Glutamatergic neuron (in vitro differentiated cells): ENCODE measurements around the gene COX6A1. TPM values are rescaled to one million over a fixed set of nuclear protein-coding genes. Genes with fewer than 3 reads are reported as not detected.

Source experiments
- DNase-seq: peaks from one replicate; pipeline ENCODE4 v3.0.0; 2022
- H3K27ac Mint-ChIP-seq: one replicate; pipeline ENCODE4 v1.8.0; 2020; ENCODE audit warnings: mild to moderate bottlenecking, mixed read lengths, inconsistent platforms; ENCODE audit not compliant: unreplicated experiment
- H3K27me3 Mint-ChIP-seq: one replicate; pipeline ENCODE4 v1.8.0; 2020; ENCODE audit warnings: mild to moderate bottlenecking, moderate library complexity, mixed read lengths, inconsistent platforms; ENCODE audit not compliant: unreplicated experiment
- H3K36me3 Mint-ChIP-seq: one replicate; pipeline ENCODE4 v1.8.0; 2020; ENCODE audit warnings: mild to moderate bottlenecking, mixed read lengths, inconsistent platforms; ENCODE audit not compliant: unreplicated experiment
- H3K4me1 Mint-ChIP-seq: one replicate; pipeline ENCODE4 v1.8.0; 2020; ENCODE audit warnings: mild to moderate bottlenecking, low read depth, mixed read lengths, inconsistent platforms; ENCODE audit not compliant: unreplicated experiment
- H3K4me3 Mint-ChIP-seq: one replicate; pipeline ENCODE4 v1.8.0; 2020; ENCODE audit warnings: mild to moderate bottlenecking, mixed read lengths, inconsistent platforms; ENCODE audit not compliant: unreplicated experiment
- H3K9me3 Mint-ChIP-seq: one replicate; pipeline ENCODE4 v1.8.0; 2020; ENCODE audit warnings: mild to moderate bottlenecking, moderate library complexity, mixed read lengths, inconsistent platforms; ENCODE audit not compliant: unreplicated experiment
- CTCF ChIP-seq: fragments of 200-600 bp; sonication (generic); IDR thresholded peaks from one replicate; pipeline ENCODE4 v1.5.0; 2021; ENCODE audit not compliant: partially characterized antibody, unreplicated experiment
- total RNA-seq: library from RNA; stranded (reverse); fragmentation: NEBNext Ultra II Directional; extraction: Animal tissue kit (Norgen Biotek cat#: 25700); gene quantifications from one replicate; pipeline ENCODE4 v1.2.1, GENCODE V29; 2021; ENCODE audit not compliant: unreplicated experiment

COX6A1 gene
- total RNA-seq, 1 donor from 2014 or later, result 405 TPM

GRCh38 chr12:120474616-120474960 is 36.7 kb downstream of the COX6A1 start:
- H3K27me3 Mint-ChIP-seq, result no peaks in the 10 kb centered on the region
- TF ChIP-seq CTCF, result no peak
- H3K27ac Mint-ChIP-seq, result peak overlapping the region; percentile 7
- peaks cover 2% of the 10 kb centered on the region for H3K9me3 Mint-ChIP-seq
- no peak for DNase-seq
- no peak overlapping the region for H3K4me3 Mint-ChIP-seq
- no peaks in the 10 kb centered on the region for H3K36me3 Mint-ChIP-seq
- peaks cover 12% of the 10 kb centered on the region for H3K4me1 Mint-ChIP-seq

- no peak for DNase-seq
- Mint-ChIP-seq H3K9me3 (peaks cover 2% of the 10 kb centered on the region), H3K27me3 (peaks cover 2% of the 10 kb centered on the region), H3K27ac (peak overlapping the region; percentile 68), H3K4me1 (peaks cover 18% of the 10 kb centered on the region), H3K4me3 (no peak overlapping the region), H3K36me3 (no peaks in the 10 kb centered on the region)
- no peak for TF ChIP-seq CTCF
These were observed 37.7 kb downstream of the COX6A1 start for GRCh38 chr12:120475643-120476042.

- TF ChIP-seq CTCF, result no peak
- Mint-ChIP-seq H3K4me1 (peaks cover 14% of the 10 kb centered on the region), H3K4me3 (peak overlapping the region; percentile 2), H3K27me3 (peaks cover 2% of the 10 kb centered on the region), H3K9me3 (peaks cover 2% of the 10 kb centered on the region), H3K27ac (peak overlapping the region; percentile 30), H3K36me3 (no peaks in the 10 kb centered on the region)
- DNase-seq, result no peak
These were observed 41.5 kb downstream of the COX6A1 start for GRCh38 chr12:120479458-120479857.

- no peaks in the 10 kb centered on the region for H3K36me3 Mint-ChIP-seq
- H3K4me1 Mint-ChIP-seq, result peaks cover 10% of the 10 kb centered on the region
- peaks cover 2% of the 10 kb centered on the region for H3K9me3 Mint-ChIP-seq
- TF ChIP-seq CTCF, result no peak
- peak overlapping the region; percentile 30 for H3K27ac Mint-ChIP-seq
- no peak overlapping the region for H3K4me3 Mint-ChIP-seq
- peaks cover 2% of the 10 kb centered on the region for H3K27me3 Mint-ChIP-seq
- DNase-seq, result no peak
These were observed 42.3 kb downstream of the COX6A1 start for GRCh38 chr12:120480211-120480610.

- no peak for DNase-seq
- H3K9me3 Mint-ChIP-seq, result peaks cover 2% of the 10 kb centered on the region
- H3K4me1 Mint-ChIP-seq, result peaks cover 7% of the 10 kb centered on the region
- H3K27me3 Mint-ChIP-seq, result peaks cover 2% of the 10 kb centered on the region
- no peak overlapping the region for H3K4me3 Mint-ChIP-seq
- TF ChIP-seq CTCF, result no peak
- H3K36me3 Mint-ChIP-seq, result no peaks in the 10 kb centered on the region
- H3K27ac Mint-ChIP-seq, result no peak overlapping the region
These were observed 43.3 kb downstream of the COX6A1 start for GRCh38 chr12:120481022-120481767.
